Measurements from ENCODE around the gene DLEC1. TPM values are rescaled to one million over a fixed set of nuclear protein-coding genes. Genes with fewer than 3 reads are reported as not detected.

The DLEC1 gene
- total RNA-seq, 1 donor from 2014 or later, result not detected

- no peak for DNase-seq (ENCODE audit: low read depth)
- no peak for TF ChIP-seq CTCF (conservative IDR thresholded peaks at IDR 0.05; ENCODE audit: low read depth, low read length)
- no peak overlapping the region for H3K4me3 ChIP-seq (ENCODE audit: low read depth, low read length)
Observed at GRCh38 chr3:38026856-38027255, 12.2 kb upstream of the DLEC1 start.

GRCh38 chr3:38027466-38028465 lies 11.2 kb upstream of the DLEC1 start:
- DNase-seq (ENCODE audit: low read depth), result no peak
- H3K4me3 ChIP-seq (ENCODE audit: low read depth, low read length), result no peak overlapping the region
- TF ChIP-seq CTCF (conservative IDR thresholded peaks at IDR 0.05; ENCODE audit: low read depth, low read length), result no peak

GRCh38 chr3:38028621-38029361 lies 10.2 kb upstream of the DLEC1 start:
- H3K4me3 ChIP-seq (ENCODE audit: low read depth, low read length), result peak overlapping the region; percentile 55
- no peak for TF ChIP-seq CTCF (conservative IDR thresholded peaks at IDR 0.05; ENCODE audit: low read depth, low read length)
- no peak for DNase-seq (ENCODE audit: low read depth)

- no peak for TF ChIP-seq CTCF (conservative IDR thresholded peaks at IDR 0.05; ENCODE audit: low read depth, low read length)
- peak within 1 kb of the TSS; percentile 55 for H3K4me3 ChIP-seq (ENCODE audit: low read depth, low read length)
- no peak for DNase-seq (ENCODE audit: low read depth)
Observed at GRCh38 chr3:38029400-38030125, 9.4 kb upstream of the DLEC1 start, which contains the start of gene PLCD1. PLCD1 (minus strand) TSS chr3:38029642; CDS start chr3:38029539, 103 bp downstream.

GRCh38 chr3:38030126-38031021 lies 8.6 kb upstream of the DLEC1 start:
- TF ChIP-seq CTCF (conservative IDR thresholded peaks at IDR 0.05; ENCODE audit: low read depth, low read length), result no peak
- no peak for DNase-seq (ENCODE audit: low read depth)
- peak overlapping the region; percentile 55 for H3K4me3 ChIP-seq (ENCODE audit: low read depth, low read length)
